ENCODE results near the gene TPI1.
A peak's percentile ranks its signal among the peaks of the same experiment; 100 is the strongest.

- TF ChIP-seq CTCF (IDR thresholded peaks at IDR 0.05) (peak; percentile 93 to 98 (median 97)), POLR2AphosphoS5 (IDR thresholded peaks at IDR 0.05) (peak; percentile 14 to 82 (median 59)), POLR2A (IDR thresholded peaks at IDR 0.05) (no peak), EP300 (IDR thresholded peaks at IDR 0.05; ENCODE audit: low read depth) (no peak)
Measured at GRCh38 chr12:6872073-6873048, 5.0 kb downstream of the TPI1 start.
